RKO (cell line): Measurements from ENCODE around the gene PRH1.

Source experiments
- DNase-seq: peaks from one replicate; pipeline ENCODE4 v3.0.0-alpha.2; 2016; ENCODE audit warnings: low spot score

The PRH1 gene

DNA sequence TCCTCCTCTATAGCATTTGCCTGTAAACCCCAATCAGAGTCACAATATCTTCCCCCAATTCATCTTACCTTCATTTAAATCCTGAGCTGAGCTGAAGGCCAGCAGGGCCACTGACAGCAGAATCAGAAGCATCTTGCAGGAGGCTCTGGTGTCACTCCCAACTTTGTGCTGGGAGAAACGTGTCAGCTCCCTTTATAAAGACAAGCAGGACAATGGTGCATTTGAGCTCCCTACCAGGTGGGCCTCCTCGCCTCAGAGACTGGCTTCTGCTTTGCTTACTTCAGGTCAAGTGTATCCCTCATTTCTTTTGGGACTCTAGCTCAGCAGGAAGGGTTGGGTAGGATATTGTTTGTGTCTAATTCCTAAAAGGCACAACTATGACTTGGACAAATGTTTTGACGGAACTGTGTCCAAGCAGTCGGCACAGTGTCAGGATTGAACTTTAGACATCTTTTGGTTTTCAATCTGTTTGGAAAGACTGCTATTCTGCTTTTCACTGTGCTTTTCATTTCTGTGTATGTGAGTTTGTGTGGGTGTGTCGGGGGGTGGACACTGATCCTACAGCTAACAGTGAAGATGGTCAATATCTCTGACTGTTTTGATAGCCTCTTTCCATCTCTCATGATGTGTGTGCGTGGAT lies at the start of gene PRH1:
Gene PRH1 (minus strand): TSS at position 170 of the 640 bp plus-strand sequence. CDS start 38 bp downstream, at position 132.
- no peak for DNase-seq

DNA sequence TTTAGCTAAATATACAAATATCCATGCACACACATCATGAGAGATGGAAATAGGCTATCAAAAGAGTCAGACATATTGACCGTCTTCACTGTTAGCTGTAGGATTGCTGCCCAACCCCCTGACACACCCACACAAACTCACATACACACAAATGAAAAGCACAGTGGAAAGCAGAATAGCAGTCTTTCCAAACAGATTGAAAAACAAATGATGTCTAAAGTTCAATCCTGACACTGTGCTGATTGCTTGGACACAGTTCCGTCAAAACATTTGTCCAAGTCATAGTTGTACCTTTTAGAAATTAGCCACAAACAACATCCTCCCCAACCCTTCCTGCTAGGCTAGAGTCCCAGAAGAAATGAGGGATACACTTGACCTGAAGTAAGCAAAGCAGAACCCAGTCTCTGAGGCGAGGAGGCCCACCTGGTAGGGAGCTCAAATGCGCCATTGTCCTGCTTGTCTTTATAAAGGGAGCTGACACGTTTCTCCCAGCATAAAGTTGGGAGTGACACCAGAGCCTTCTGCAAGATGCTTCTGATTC lies 44.8 kb upstream of the PRH1 start, which contains the start of gene PRH2:
Gene PRH2 (plus strand): TSS at position 491 of the 541 bp plus-strand sequence. CDS start 38 bp downstream, at position 529.
- DNase-seq, result no peak

DNA sequence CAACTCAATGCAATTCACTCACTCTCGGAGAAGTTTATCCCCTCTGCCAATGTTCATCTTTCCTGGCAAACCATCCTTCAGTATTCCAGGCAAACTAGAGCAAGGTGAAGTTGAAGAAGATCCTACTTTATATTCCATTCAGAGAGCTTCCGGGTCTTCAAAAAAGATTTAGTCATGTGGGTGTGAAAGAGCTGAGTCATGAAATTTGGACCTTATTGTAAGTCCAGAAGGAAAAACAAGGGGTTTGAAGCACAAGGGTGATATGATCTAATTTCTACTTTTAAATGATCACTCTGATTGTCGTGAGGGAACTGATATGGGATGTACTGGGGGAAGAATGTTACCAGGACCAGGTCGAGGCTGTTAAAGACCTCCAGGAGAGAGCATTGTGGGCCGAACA lies 42.2 kb upstream of the PRH1 start:
- DNase-seq, result no peak

DNA sequence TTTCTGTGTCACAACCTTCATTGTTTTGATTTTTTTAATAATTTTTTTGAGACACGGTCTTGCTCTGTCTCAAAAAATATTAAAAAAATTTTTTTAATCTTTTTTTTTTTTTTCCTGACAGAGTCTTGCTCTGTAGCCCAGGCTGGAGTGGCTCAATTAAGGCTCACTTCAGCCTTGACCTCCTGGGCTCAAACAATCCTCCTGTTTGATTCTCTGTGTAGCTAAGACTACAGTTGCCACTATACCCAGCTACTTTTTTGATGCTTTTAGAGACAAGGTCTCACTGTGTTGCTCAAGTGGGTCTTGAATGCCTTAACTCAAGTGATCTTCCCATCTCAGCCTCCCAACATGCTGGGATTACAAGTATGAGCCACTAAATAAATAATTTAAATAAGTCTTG lies 35.8 kb upstream of the PRH1 start:
- DNase-seq, result no peak

DNA sequence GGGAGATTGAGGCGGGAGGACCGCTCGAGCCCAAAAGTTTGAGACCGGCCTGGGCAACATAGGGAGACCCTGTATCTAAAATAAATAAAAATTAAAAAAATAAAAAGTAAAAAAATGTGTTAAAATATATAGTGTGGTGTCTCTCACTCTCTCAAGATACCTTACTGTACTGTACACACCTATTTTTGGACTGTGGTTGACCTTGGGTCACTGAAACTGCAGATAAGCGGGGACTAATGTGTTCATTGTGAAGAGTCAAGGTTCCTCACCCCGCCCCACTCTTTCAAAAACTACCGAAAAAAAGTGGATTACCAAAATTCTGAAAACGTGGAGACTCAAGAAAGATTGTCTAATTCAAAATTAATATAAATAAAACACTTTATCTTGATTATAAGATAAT lies 26.3 kb upstream of the PRH1 start:
- no peak for DNase-seq

DNA sequence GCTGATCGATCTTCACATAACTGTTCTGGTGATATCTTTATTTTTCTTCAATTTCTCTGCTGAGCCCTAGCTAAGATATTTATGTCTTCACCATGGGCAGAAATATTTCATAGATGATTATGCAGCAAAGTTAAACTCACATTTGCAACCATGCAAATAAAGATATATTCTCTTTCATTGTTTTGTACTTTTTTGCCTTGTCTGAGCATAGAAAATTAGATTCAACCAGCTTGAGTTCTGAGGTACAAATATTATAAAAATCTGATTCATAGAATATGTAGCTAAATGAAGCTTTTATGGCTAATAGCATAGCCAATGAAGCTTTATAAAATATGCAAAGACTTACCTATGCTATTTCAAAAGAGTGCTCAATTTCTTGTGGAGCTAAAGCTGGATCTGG lies 25.4 kb upstream of the PRH1 start, which contains the start of gene TAS2R13:
Gene TAS2R13 (minus strand): TSS at position 101 of the 400 bp plus-strand sequence. CDS start 264 bp downstream, outside the sequence.
- DNase-seq, result no peak

DNA sequence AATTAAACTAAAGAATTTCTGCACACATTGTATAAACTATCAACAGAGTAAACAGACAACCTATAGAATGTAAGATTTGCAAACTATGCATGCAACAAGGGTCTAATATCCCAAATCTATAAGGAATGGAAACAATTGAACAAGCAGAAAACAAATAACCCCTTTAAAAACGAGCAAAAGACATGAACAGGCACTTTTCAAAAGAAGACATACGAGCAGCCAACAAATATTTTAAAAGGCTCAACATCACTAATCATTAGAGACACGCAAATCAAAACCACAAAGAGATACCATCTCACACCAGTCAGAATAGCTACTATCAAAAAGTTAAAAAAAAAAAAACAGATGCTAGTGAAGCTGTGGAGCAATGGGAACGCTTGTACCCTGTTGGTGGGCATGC lies 20.6 kb upstream of the PRH1 start:
- DNase-seq, result no peak

DNA sequence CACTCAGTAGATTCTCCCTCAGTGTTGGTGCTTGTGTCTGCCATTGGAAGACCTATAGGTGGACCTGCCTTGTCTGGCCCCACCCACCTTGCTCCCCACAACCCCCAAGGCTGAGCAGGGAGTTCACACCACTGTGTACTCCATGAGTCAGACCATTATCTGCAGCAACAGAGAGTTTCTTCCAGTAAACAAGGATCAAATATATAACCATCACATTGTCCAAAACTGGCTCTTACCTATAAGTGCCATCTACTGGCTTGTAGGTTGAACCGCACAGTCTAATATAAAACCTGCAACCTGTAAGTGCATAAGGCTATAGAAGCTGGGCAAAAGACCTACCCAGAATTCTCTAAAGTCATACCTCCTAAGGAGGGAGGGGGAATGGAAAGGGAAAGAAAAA lies 17.4 kb upstream of the PRH1 start:
- DNase-seq, result peak; percentile 1

DNA sequence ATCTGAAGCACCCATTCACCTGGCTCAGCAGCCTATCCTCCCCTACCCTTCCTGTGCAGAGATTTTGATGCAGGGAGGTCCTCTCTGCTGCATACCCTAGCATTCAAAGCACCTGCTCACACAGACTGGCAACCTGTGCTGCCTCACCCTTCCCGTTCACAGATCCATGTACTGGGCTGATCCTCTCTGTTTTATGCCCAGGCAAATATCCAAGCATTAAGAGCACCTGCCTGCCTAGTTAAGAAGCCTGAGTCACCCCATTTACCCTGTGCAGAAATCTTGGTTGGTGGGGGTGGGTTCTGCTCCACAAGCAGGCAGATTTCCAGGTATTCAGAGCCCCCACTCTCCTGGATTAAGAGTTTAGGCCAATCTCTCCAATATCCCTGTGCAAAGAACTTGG lies 16.9 kb upstream of the PRH1 start:
- no peak for DNase-seq

DNA sequence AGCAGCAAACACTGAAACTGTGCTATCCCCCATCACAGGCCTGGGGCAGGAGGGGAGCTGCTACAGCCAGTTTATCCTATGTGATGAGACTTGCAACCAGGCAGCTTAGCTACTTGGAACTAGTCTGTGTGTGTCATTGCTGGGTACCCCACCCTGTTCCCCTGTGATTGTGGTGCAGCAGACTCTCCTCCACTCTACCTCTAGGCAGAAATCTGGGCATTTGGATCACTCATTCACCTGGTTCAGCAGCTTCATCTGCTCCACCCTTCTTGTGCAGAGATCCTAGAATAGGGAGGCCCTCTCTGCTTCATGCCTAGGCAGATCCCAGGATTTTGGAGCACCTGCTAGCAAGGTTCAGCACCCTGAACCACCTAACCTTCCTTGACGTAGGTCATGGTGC lies 16.5 kb upstream of the PRH1 start:
- no peak for DNase-seq

DNA sequence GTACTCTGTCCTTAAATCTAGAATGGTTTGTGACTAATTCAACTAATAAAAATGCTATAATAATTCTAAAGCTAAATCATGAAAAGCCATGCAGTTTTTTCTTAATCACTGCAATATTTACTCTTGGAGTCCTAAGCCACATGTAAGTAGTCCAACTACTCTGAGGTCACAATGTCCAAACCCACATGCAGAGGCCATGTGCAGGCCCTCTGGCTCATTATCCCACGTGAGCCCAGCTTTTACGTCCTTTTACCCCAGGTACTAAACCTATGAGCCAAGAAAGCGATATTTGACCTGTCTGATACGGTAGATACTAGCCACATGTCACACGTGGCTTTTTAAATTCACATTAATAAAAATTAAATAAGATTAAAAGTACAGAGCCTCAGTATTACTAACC lies 12.8 kb upstream of the PRH1 start:
- DNase-seq, result no peak

DNA sequence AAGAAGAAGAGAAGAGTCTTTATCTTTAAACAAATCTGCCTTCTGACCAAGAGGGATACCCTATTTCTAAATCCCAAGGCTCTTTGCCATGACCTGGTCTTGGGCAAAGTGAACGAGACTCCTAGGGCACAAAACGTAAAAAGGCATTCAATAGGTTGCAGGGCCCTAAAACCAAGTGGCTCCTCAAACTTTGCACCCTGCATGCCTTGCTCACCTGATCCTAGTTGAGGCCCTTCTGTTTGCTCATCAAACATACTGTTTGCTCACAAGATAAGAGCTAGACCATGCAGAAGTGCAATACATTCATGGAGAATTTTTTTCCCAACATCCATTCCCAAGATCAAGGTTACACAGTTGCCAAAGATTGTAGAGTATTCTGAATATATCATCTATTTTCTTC lies 7.9 kb upstream of the PRH1 start:
- no peak for DNase-seq

DNA sequence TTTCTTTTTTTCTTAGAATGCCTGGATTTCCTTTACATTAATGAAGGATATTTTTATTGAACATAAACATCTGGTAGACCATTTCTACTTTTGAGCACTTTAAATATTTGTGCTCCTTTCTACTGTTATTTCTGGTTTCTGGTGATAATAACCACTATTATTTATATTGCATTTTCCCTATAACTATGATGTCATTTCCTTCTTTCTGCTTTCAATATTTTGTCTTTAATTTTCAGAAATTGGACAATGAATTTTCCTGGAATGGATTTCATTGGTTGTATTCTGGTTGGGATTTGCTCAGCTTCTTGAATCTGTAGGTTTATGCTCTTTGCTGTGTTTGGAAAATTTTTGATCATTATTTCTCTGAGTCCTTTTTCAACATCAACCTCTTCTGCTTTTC lies 5.2 kb upstream of the PRH1 start:
- DNase-seq, result no peak

DNA sequence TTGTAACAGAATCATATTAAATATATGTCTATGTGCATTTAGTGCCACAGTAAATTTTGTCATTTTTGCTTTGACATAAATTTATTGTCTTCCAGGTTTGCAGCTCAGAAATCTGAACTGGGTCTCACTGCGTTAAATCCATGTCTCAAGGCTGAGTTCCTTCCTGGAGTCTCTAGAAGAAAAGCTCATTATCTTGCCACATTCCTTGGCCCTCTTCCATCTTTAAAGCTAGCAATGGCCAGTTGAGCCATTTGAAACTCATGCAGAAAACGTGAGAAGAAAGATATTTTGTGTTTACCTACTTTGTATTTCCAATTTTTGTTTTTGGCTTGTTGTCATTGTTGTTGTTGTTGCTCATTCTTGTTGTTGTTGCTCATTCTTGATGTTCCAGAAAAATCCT lies 10.7 kb downstream of the PRH1 start:
- no peak for DNase-seq

DNA sequence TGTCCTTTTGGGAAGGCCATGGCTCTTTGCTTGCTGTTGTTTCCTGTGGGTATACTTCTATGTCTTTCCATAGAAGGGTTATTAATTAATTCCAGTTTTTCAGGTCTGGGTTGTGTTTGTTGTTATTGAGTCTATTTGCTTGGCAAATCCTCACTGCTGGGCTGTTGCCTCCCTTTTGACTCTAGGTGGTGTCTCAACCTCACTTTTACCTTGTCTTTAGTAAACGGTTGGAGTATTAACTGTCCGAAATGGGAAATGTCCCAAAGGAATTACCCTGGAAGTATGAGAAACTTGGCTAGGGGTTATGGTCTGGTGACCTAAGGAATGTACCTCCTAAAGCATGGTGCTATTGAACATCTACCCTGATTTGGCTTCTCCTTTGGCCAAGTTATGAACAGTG lies 16.7 kb downstream of the PRH1 start:
- no peak for DNase-seq

DNA sequence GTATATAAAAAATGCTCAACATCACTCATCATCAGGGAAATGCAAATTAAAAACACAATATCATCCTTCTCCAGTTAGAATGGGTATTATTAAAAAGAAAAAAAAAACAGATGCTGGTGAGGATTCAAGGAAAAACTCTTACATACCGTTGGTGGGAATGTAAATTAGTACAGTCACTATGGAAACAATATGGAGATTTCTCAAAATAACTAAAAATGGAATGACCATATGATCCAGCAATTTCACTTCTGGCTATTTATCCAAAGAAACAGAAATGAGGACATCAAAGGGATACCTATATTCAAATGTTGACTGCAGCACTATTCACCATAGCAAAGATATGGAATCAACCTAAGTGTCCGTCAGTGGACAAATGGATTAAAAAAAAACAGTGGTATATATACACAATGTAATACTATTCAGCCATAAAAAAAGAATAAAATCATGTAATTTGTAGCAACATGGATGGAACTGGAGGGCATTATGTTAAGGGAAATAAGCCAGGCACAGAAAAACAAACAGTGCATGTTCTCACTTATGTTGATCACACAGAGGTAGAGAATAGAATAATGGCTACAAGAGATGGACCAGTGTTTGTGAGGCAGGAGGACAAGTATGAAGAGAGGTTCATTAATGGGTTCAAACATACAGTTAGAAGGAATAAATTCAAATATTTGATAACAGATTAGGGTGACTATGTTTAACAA lies 20.4 kb downstream of the PRH1 start:
- DNase-seq, result no peak

DNA sequence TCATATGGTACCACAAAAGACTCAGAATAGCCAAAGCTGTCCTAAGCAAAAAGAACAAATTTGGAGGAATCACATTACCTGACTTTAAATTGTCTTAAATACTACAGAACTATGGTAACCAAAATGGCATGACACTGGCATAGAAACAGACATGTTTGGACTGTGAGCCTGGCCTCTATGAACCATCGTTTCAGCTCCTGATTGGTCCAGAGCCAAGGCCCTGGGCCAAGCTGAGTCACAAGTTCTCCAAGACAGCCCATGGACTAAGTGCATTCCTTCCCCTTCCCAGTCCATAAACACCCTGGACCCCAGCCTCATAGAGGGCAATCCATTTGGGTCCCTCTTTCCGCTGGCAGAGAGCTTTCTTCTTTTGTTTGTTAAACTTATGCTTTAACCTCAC lies 22.7 kb downstream of the PRH1 start:
- DNase-seq, result peak; percentile 2

DNA sequence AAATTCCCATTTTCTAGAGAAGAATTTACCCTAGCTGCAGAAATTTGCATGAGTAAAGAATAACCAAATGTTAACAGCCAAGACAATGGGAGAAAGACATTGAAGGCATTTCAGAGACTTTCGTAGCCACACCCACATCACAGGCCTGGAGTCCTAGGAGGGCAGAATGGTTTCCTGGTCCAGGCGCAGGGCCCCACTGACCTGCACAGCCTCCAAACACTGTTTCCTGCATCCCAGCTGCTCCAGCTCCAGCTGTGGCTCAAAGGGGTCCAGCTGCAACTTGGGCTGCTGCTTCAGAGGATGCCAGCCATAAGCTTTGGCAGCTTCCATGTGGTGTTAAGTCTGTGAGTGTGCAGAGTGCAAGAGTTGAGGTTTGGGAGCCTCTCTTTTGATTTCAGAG lies 28.2 kb downstream of the PRH1 start:
- DNase-seq, result no peak

DNA sequence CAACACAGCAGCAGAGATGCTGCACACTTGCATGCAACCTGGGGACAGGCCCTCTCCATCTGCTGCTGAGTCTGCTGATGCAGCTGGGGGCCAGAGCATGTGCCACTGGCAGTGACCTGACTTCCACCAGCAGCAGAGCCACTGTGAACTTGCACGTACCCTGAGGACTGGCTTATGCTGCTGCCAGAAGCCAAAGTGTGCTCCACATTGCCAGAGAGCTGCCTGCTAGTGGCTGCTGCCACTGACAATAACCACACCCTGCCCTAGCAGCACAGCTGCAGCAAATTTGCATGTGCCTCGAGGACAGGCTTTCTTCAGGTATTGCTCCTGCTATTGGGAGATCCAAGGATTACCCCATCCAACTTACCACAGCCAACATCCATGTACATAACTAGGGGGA lies 30.3 kb downstream of the PRH1 start:
- no peak for DNase-seq

DNA sequence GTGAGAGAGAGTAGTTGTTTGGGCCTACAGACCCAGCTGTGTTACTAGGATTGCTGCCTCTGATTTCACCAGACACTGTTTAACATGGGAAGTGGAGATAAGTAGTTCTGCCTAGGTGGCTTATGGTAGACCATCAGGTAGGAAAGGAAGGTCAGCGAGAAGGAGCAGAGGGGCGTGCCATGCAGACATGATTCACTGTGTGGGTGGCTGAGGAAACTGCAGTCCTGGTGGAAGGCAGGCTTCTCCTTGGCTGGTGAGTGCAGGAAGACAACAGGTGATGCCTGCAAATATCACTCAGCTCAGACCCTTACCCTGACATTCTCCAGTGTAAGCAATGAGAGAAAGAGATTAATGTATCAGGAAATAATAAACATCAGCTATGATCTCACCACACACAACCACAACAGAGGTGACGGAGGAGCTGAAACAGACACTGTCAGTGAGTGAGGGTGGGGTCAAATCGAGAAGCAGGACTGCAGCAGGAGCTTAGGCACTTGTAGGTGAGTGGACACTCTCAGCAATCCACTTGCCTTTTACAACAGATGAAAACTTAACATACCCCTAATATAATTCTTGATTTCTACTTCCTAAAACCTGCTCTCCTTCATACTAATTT lies 32.7 kb downstream of the PRH1 start:
- DNase-seq, result no peak

DNA sequence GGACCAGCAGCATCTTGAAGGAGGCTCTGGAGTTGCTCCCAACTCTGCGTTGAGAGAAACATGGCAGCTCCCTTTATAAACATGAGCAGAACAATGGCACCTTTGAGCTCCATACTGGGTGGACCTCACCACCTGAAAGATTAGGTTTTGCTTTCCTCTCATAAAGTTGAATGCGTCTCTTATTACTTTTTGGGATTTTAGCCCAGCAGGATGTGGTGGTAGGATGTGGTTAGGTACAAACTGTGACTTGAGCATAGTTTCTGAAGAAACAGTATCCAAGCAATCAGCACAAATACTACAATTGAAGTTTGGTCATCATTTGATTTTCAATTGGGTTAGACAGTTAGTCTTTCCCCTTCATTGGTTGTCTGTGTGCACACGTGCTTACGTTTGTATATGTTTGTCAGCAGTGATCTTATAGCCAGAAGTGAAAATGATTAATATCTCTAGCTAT lies 34.6 kb downstream of the PRH1 start, which contains the start of gene PRR4:
Gene PRR4 (minus strand): TSS at position 51 of the 454 bp plus-strand sequence. CDS start 38 bp downstream, at position 13.
- DNase-seq, result no peak

DNA sequence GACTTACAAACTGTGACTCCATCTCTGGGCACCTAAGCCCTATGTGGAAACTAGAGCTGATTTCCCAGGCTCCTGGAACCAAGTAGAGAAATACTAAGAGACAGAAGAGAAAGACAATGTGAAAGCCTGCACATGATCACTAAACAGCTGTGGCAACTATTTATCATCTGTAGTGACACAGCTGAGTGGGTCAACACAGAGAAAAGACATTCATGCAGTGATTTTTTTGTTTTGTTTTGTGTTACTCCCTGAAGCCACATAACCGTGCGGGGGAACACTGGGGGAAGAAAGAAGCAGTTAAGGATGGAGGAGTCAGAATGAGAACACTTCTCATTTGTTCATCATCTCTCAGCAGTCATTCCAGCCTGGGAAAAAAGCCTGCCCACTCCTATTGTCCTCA lies 36.3 kb downstream of the PRH1 start:
- no peak for DNase-seq

DNA sequence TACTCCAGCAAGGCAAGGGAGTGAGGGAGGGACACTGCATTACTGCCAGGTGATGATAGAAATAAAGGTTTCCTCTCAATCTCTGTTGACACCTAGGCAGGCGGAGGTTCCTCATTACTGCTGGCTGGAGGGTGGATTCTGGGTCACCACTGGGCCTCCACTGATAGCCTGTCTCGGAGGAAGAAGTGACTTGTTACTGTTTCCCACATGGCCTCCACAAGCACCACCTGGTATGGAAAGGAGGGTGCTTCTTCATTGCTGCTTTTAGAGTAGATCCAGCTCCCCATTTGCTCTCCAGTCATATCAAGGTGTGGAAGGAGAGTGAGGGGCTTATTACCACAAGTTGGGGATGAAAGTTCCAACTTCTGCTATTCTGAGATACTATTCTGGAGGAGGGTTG lies 41.2 kb downstream of the PRH1 start:
- no peak for DNase-seq
